Dermis blood vessel endothelial cell (primary cell): ENCODE measurements around the gene PRR27. TPM values are rescaled to one million over a fixed set of nuclear protein-coding genes. Genes with fewer than 3 reads are reported as not detected.
"Not testable (repeated sequence)": the region's sequence is repeated elsewhere in the genome, so short reads cannot be mapped to it uniquely, and the experiment has no call there.

Experiments
- DNase-seq: peaks from one replicate; pipeline ENCODE4 v3.0.0; 2010
- total RNA-seq: library from RNA; depleted of rRNA; stranded (reverse); fragments of >200 nt; gene quantifications from 2 replicates; pipeline ENCODE4 v1.2.3, GENCODE V29; 2014

Gene PRR27
- total RNA-seq, 1 donor from 2014 or later = not detected

DNA sequence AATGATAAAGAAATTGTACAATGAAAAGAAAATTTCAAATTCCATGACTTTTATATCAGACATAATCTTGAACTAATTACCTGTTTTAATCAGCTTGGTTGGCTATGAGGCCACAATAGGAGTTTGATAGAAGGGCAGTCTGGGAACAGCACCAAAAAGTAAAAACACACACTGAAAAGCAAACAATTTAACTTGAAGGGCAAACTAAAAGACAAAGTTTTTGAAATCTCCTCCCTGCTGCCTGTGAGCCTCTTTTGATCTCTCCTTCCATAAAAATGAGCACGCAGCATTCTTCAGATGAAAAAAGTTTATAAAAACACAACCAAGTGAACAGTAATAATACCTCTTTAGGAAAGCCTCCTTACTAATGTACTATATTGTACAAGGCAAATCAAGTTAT is 49.6 kb downstream of the PRR27 start:
- no peak for DNase-seq

DNA sequence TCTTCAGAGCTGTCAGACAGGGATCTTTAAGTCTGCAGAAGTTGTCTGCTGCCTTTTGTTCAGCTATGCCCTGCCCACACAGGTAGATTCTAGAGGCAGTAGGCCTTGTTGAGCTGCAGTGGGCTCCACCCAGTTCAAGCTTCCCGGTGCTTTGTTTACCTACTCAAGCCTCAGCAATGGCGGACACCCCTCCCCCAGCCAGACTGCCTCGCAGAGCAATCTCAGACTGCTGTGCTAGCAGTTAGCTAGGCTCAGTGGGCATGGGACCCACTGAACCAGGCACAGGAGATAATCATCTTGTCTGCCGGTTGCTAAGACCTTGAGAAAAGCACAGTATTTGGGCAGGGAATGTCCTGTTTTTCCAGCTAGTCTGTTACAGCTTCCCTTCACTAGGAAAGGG is 58.7 kb downstream of the PRR27 start:
- DNase-seq = not testable (repeated sequence)

Other genes with a start within 250 kb of the PRR27 start
- gene CSN1S1, start 223.2 kb upstream of the PRR27 start, total RNA-seq = 0.09 TPM in 1 of 2 replicates, not detected in the other
- gene CSN2, start 188.5 kb upstream of the PRR27 start, total RNA-seq = not detected in 2 replicates
- gene STATH, start 158.3 kb upstream of the PRR27 start, total RNA-seq = not detected in 2 replicates
- not detected in 2 replicates for gene HTN3, start 125.8 kb upstream of the PRR27 start, total RNA-seq
- not detected in 2 replicates for gene HTN1, start 103.8 kb upstream of the PRR27 start, total RNA-seq
- not detected in 2 replicates for gene ODAM, start 41.5 kb downstream of the PRR27 start, total RNA-seq
- gene FDCSP, start 71.9 kb downstream of the PRR27 start, total RNA-seq = not detected in 2 replicates
- gene CSN3, start 88.4 kb downstream of the PRR27 start, total RNA-seq = not detected in 2 replicates
- not detected in 2 replicates for gene CABS1, start 180.7 kb downstream of the PRR27 start, total RNA-seq
- gene SMR3A, start 206.5 kb downstream of the PRR27 start, total RNA-seq = not detected in 2 replicates
- gene SMR3B, start 228.9 kb downstream of the PRR27 start, total RNA-seq = not detected in 2 replicates
- gene OPRPN, start 243.7 kb downstream of the PRR27 start, total RNA-seq = not detected in 2 replicates